Natural killer cell (primary cell): ENCODE measurements around the gene PTPRN2. TPM values are rescaled to one million over a fixed set of nuclear protein-coding genes. Genes with fewer than 3 reads are reported as not detected.

Experiments
- ATAC-seq, 3 donors: fragments of 150-1000 bp in 2 of 3; fragments of 200-7000 bp in 1 of 3; cut with Tn5 transposase; 1 replicate in 1 of 3; 2 replicates in 2 of 3; pipeline ENCODE4 v1.10.0; 2021; ENCODE audit warnings: mild to moderate bottlenecking in 2 of 3, moderate library complexity in 2 of 3
- DNase-seq, 2 donors: peaks; one replicate each; pipeline versions ENCODE4 v3.0.0 to v3.0.0-alpha.2; 2013 to 2021; ENCODE audit warnings: mixed read lengths in 1 of 2
- H3K27ac ChIP-seq: one replicate; pipeline ENCODE4 v1.5.1; 2013; ENCODE audit warnings: mild to moderate bottlenecking, low read length
- H3K27me3 ChIP-seq: one replicate; pipeline ENCODE4 v1.6.1; 2013; ENCODE audit warnings: low read length; ENCODE audit not compliant: control insufficient read depth, insufficient read depth
- H3K36me3 ChIP-seq: one replicate; pipeline ENCODE4 v1.6.1; 2013; ENCODE audit warnings: low read length; ENCODE audit not compliant: control insufficient read depth, insufficient read depth
- H3K4me1 ChIP-seq: one replicate; pipeline ENCODE4 v1.6.1; 2013; ENCODE audit warnings: low read length; ENCODE audit not compliant: control insufficient read depth, insufficient read depth
- H3K4me3 ChIP-seq: one replicate; pipeline ENCODE4 v1.5.1; 2013; ENCODE audit warnings: low read length
- H3K9me3 ChIP-seq: one replicate; pipeline ENCODE4 v1.6.1; 2013; ENCODE audit warnings: low read length; ENCODE audit not compliant: control insufficient read depth, insufficient read depth
- H3K27ac Mint-ChIP-seq, 2 donors: one replicate each; pipeline ENCODE4 v1.8.0; 2022; ENCODE audit warnings: mild to moderate bottlenecking in 2 of 2, mixed read lengths in 2 of 2, moderate library complexity in 1 of 2
- H3K27me3 Mint-ChIP-seq, 2 donors: one replicate each; pipeline ENCODE4 v1.8.0; 2022; ENCODE audit warnings: low read depth in 2 of 2, mixed read lengths in 2 of 2
- H3K36me3 Mint-ChIP-seq: one replicate; pipeline ENCODE4 v1.8.0; 2022; ENCODE audit warnings: mixed read lengths
- H3K4me1 Mint-ChIP-seq, 2 donors: one replicate each; pipeline ENCODE4 v1.8.0; 2022; ENCODE audit warnings: mixed read lengths in 2 of 2
- H3K4me3 Mint-ChIP-seq: one replicate; pipeline ENCODE4 v1.8.0; 2022; ENCODE audit warnings: mild to moderate bottlenecking, moderate library complexity, mixed read lengths
- H3K9me3 Mint-ChIP-seq, 2 donors: one replicate each; pipeline ENCODE4 v1.8.0; 2022; ENCODE audit warnings: mixed read lengths in 2 of 2
- WGBS: methylation state at CpG from one replicate; pipeline ENCODE4 v1.1.7; 2013; ENCODE audit warnings: missing lambda C conversion rate; ENCODE audit not compliant: insufficient coverage; 5-methylcytosine and 5-hydroxymethylcytosine counted together
- intact Hi-C: fragments of 100-400 bp; cut with micrococcal nuclease; formaldehyde crosslinking; loops from one replicate; pipeline ENCODE4 v1.14.2; 2022
- total RNA-seq, 4 donors: library from RNA; stranded (reverse); fragments of 120-200 nt in 1 of 4; gene quantifications; one replicate each; pipeline versions ENCODE4 v1.2.3 to v1.2.4, GENCODE V29; 2013 to 2022
- TF ChIP-seq, protein P1 (sequence below): fragments of 200-600 bp; IDR thresholded peaks from one replicate; pipeline ENCODE4 v1.8.0; 2022; ENCODE audit warnings: antibody characterized with exemption

The PTPRN2 gene
- total RNA-seq, 3 donors from 2014 or later (not counting 1 experiment from before 2014, with no cell fraction given), result 1.3 to 2.5 (median 1.9) TPM

DNA sequence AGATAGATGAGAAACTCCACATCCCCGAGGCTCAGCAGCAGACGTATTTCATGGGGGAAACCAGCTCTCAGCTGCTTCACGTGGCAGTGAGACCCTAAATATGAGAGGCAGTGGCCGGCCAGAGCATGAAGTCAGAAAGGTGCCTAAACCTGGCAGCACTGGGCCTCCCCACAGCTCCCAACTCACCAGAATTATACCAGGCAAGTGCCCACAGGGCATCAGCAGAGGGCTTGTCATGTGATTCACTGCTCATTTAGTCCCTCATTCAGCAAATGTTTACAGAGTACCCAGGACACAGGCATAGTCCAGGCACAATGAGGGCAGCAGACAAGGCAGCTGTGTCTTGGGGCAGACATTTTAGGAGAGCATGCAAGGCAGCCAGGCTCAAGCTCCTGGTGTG lies 212.6 kb downstream of the PTPRN2 start:
- Mint-ChIP-seq H3K4me3 (no peak overlapping the region), H3K27ac (no peak overlapping the region)
- ATAC-seq, result no peak

DNA sequence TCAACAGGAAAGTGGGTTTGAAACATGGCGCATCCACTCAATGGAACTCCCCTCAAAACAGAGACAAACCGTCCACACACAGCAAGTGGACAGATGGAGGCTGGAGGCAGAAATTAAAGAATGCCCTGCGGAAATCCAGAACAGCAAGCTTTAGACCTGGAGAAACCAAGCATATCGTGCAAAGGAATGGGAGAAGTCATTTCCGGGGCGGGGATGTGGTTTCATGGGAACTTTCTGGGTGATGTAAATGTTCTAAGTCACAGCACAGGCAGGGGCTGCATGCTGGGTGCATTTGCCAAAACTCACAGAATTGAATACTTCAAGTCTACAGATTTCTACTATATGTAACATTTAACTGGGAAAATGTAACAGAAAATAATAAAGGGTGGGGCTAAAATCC lies 213.0 kb downstream of the PTPRN2 start:
- no peak for DNase-seq
- peaks cover 4% of the 10 kb centered on the region for H3K4me1 ChIP-seq
- no peaks in the 10 kb centered on the region for H3K36me3 ChIP-seq
- Mint-ChIP-seq H3K36me3 (no peaks in the 10 kb centered on the region), H3K27me3 (no peaks in the 10 kb centered on the region), H3K9me3 (no peaks in the 10 kb centered on the region), H3K4me1 (no peaks in the 10 kb centered on the region), H3K27ac (no peak overlapping the region), H3K4me3 (no peak overlapping the region)
- H3K4me3 ChIP-seq, result no peak overlapping the region
- ATAC-seq, result no peak
- intact Hi-C loops, result no loop called here
- TF ChIP-seq, protein P1, sequence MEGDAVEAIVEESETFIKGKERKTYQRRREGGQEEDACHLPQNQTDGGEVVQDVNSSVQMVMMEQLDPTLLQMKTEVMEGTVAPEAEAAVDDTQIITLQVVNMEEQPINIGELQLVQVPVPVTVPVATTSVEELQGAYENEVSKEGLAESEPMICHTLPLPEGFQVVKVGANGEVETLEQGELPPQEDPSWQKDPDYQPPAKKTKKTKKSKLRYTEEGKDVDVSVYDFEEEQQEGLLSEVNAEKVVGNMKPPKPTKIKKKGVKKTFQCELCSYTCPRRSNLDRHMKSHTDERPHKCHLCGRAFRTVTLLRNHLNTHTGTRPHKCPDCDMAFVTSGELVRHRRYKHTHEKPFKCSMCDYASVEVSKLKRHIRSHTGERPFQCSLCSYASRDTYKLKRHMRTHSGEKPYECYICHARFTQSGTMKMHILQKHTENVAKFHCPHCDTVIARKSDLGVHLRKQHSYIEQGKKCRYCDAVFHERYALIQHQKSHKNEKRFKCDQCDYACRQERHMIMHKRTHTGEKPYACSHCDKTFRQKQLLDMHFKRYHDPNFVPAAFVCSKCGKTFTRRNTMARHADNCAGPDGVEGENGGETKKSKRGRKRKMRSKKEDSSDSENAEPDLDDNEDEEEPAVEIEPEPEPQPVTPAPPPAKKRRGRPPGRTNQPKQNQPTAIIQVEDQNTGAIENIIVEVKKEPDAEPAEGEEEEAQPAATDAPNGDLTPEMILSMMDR, result no peak
- 94% methylated on average over 6 of the region's 6 CpGs for WGBS
- H3K27ac ChIP-seq, result no peak overlapping the region
- H3K27me3 ChIP-seq, result no peaks in the 10 kb centered on the region
- H3K9me3 ChIP-seq, result no peaks in the 10 kb centered on the region

More for the DNA sequence above, 212.6 kb downstream of the PTPRN2 start:
- no peaks in the 10 kb centered on the region for H3K9me3 Mint-ChIP-seq
- H3K4me3 ChIP-seq, result no peak overlapping the region
- no peak overlapping the region for H3K27ac ChIP-seq
- DNase-seq, result no peak
- peaks cover 4% of the 10 kb centered on the region for H3K4me1 ChIP-seq
- H3K9me3 ChIP-seq, result no peaks in the 10 kb centered on the region
- no peaks in the 10 kb centered on the region for H3K36me3 Mint-ChIP-seq
- TF ChIP-seq, protein P1, result no peak
- H3K27me3 Mint-ChIP-seq, result no peaks in the 10 kb centered on the region
- no peaks in the 10 kb centered on the region for H3K27me3 ChIP-seq
- H3K36me3 ChIP-seq, result no peaks in the 10 kb centered on the region
- intact Hi-C loops, result no loop called here
- WGBS, result 64% methylated on average over 4 of the region's 4 CpGs
- no peaks in the 10 kb centered on the region for H3K4me1 Mint-ChIP-seq

DNA sequence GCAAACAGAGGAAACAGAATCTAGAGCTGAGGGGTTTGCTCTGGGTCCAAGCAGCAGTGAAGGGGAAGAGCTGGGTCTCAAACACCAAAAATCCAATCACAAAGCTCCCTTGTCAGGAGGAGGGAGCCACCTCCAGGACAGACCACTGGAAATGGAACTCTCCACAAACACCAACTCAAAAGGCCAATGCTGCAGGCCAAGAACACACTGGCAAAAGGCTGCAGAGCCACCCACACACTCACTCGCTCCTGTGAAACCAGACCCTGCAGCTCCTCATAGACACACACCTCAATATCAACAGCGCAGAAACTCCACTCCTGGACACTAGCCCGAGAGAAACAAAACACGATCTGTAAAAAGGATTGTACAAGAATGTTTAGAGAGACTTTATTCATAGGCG lies 213.5 kb downstream of the PTPRN2 start:
- Mint-ChIP-seq H3K4me1 (no peaks in the 10 kb centered on the region), H3K27ac (no peak overlapping the region), H3K36me3 (no peaks in the 10 kb centered on the region), H3K27me3 (no peaks in the 10 kb centered on the region), H3K4me3 (no peak overlapping the region), H3K9me3 (no peaks in the 10 kb centered on the region)
- Histone ChIP-seq H3K27ac (no peak overlapping the region), H3K36me3 (no peaks in the 10 kb centered on the region), H3K27me3 (no peaks in the 10 kb centered on the region), H3K4me3 (no peak overlapping the region), H3K4me1 (peaks cover 4% of the 10 kb centered on the region), H3K9me3 (no peaks in the 10 kb centered on the region)
- TF ChIP-seq, protein P1, result no peak
- intact Hi-C loops, result no loop called here
- WGBS, result 67% methylated on average over 5 of the region's 5 CpGs
- ATAC-seq (no peak), DNase-seq (no peak)

DNA sequence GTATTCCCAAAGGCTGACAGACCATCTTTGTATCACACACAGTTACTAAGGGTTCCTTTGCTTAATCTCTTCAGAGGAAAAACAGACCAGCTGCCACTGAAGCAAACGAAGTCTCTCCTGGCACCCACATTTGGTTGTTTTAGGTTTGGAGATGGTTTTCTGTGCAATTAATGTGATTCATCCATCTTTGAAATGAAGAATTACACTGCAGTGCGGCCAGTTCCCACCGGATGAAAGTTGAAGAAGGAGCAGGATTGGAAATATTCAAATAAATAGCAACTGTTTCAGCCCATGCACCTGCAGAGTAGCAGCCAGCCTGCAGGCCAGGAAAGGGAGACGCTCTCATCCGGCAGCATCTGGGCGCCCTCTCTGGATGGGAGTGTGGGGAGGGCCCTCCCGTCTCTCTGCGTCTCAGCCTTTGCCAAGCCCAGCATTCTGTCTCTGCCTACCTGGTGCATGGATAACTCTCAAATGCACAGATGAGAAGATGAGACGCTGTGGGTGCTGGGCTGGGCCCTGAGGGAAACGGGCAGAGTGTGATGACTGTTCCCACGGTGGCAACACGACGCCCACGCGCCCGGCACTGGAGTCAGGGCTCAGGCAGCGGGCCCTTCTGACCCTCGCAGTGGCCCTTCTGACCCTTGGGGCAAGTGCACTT lies 214.0 kb downstream of the PTPRN2 start:
- Mint-ChIP-seq H3K36me3 (no peaks in the 10 kb centered on the region), H3K27ac (no peak overlapping the region), H3K27me3 (no peaks in the 10 kb centered on the region), H3K4me3 (no peak overlapping the region), H3K4me1 (no peaks in the 10 kb centered on the region), H3K9me3 (no peaks in the 10 kb centered on the region)
- ATAC-seq, result no peak
- Histone ChIP-seq H3K36me3 (no peaks in the 10 kb centered on the region), H3K4me3 (no peak overlapping the region), H3K4me1 (peaks cover 4% of the 10 kb centered on the region), H3K27me3 (no peaks in the 10 kb centered on the region), H3K27ac (no peak overlapping the region), H3K9me3 (no peaks in the 10 kb centered on the region)
- intact Hi-C loops, result no loop called here
- DNase-seq, result no peak
- whole genome bisulfite sequencing, result 82% methylated on average over 18 of the region's 18 CpGs
- TF ChIP-seq, protein P1, result no peak
